Thymus (tissue), 11 donors: ENCODE results near the gene VPS26A. TPM values are rescaled to one million over a fixed set of nuclear protein-coding genes. Genes with fewer than 3 reads are reported as not detected.

ENCODE experiments used
- DNase-seq, 9 donors: peaks; one replicate each; pipeline ENCODE4 v3.0.0-alpha.2; 2013; ENCODE audit warnings: low spot score in 9 of 9, low read depth in 6 of 9, missing footprints in 1 of 9
- H3K27ac ChIP-seq, 2 donors: one replicate each; pipeline ENCODE4 v1.5.1; 2013; ENCODE audit warnings: control low read depth in 1 of 2, low read depth in 1 of 2, low read length in 1 of 2, mild to moderate bottlenecking in 1 of 2, moderate library complexity in 1 of 2
- H3K27me3 ChIP-seq, 2 donors: one replicate each; pipeline ENCODE4 v1.5.1; 2013; ENCODE audit warnings: low read length in 1 of 2; ENCODE audit not compliant: control insufficient read depth in 2 of 2, insufficient read depth in 1 of 2
- H3K36me3 ChIP-seq, 2 donors: one replicate each; pipeline ENCODE4 v1.5.1; 2013; ENCODE audit warnings: low read length in 1 of 2, mild to moderate bottlenecking in 1 of 2, moderate library complexity in 1 of 2; ENCODE audit not compliant: control insufficient read depth in 2 of 2, insufficient read depth in 2 of 2
- H3K4me1 ChIP-seq, 2 donors: one replicate each; pipeline ENCODE4 v1.5.1; 2013; ENCODE audit warnings: low read length in 2 of 2; ENCODE audit not compliant: control insufficient read depth in 2 of 2, insufficient read depth in 2 of 2
- H3K4me3 ChIP-seq, 2 donors: one replicate each; pipeline ENCODE4 v1.5.1; 2013; ENCODE audit warnings: low read length in 2 of 2, control low read depth in 1 of 2, mild to moderate bottlenecking in 1 of 2
- H3K9me3 ChIP-seq, 2 donors: one replicate each; pipeline ENCODE4 v1.5.1; 2013; ENCODE audit warnings: low read length in 1 of 2, mild to moderate bottlenecking in 1 of 2; ENCODE audit not compliant: control insufficient read depth in 2 of 2, insufficient read depth in 1 of 2
- WGBS: extraction: QIAGEN DNeasy Blood & Tissue Kit; methylation state at CpG from one replicate; pipeline ENCODE4 v1.1.7; 2013; 5-methylcytosine and 5-hydroxymethylcytosine counted together
- polyA plus RNA-seq: library from polyadenylated mRNA; stranded (reverse); fragments of 200-250 nt; gene quantifications from one replicate; pipeline ENCODE4 v1.2.3, GENCODE V29; 2013
- total RNA-seq: library from RNA; stranded (reverse); fragments of 120-200 nt; gene quantifications from one replicate; pipeline ENCODE4 v1.2.4, GENCODE V29; 2013
- donor health status: healthy.

VPS26A gene
- total and polyA plus RNA-seq, 2 donors = 14.6 to 44.2 TPM

DNA sequence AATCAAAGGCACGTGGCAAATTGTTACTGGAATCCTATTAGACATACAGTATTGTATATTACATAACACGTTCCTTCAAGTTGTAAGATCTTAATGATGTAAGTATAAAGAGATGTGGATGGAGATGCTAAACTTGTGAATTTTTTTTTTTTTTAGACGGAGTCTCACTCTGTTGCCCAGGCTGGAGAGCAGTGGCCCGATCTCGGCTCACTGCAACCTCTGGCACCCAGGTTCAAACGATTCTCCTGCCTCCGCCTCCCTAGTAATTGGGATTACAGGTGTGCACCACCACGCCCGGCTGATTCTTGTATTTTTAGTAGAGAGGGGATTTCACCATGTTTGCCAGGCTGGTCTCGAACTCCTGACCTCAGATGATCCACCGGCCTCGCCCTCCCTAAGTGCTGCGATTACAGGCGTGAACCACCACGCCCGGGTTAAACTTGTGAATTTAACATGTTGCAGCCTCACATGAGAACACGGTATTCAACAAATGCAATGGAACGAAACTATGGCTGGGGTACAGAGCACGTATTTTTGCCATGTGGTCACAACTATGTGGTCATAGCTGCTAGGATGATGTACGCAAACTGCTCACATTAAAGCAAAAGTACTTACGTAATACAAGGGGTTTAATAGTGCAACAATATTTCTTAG, 55.2 kb downstream of the VPS26A start:
- no peaks in the 10 kb centered on the region for H3K9me3 ChIP-seq
- DNase-seq = peak in 1 of 9 donors; percentile 6
- 41% methylated on average over 21 of the region's 21 CpGs for WGBS
- no peaks in the 10 kb centered on the region for H3K27me3 ChIP-seq
- peaks cover 6 to 7% of the 10 kb centered on the region in 2 donors for H3K36me3 ChIP-seq
- peak overlapping the region in 1 of 2 donors; percentile 90 for H3K27ac ChIP-seq
- peak overlapping the region; percentile 78 to 92 for H3K4me3 ChIP-seq
- H3K4me1 ChIP-seq = peaks cover 9 to 17% of the 10 kb centered on the region in 2 donors

DNA sequence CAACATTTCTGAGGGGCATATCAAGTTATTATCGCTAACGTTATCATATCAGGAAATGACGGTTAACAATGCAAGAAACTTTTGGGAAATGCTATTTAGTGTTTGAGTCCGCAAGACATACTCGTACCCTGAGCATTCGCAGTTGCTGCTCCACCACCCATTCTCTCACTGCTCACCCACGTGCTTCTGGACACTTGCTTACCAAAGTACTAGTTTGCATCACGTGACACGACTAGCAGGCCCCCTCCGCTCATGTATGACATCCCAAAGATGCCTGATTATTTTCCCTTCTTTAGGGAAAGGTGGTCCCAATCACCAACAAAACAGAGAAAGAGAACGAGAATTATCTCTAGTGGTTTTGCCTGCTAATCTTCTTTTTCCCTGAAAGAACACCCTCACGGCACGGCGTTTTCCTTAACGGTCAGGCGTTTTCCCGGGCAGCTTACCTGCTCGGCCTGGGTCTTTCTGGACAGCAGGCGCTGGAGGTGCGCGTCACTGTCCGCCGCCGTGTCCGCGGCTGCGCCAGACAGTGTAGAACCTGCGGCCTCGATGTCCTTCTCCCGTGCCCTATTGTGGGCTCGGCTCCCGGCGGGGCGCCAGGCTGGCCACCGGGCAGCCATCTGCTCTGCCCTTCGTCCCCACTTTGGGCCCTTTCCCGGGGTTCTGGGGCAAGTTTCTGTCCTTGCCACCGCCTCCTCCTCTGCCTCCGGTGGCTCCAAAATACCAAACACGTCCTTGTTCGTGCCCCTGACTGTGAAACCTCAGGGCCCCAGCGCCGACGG, 56.0 kb downstream of the VPS26A start, which contains the start of gene SUPV3L1:
Gene SUPV3L1, plus strand, starts transcription at position 492 of the 782 bp plus-strand sequence. Its CDS starts 58 bp downstream, at position 550.
- WGBS = under 1% methylated on average over 44 of the region's 44 CpGs
- H3K27me3 ChIP-seq = no peaks in the 10 kb centered on the region

DNA sequence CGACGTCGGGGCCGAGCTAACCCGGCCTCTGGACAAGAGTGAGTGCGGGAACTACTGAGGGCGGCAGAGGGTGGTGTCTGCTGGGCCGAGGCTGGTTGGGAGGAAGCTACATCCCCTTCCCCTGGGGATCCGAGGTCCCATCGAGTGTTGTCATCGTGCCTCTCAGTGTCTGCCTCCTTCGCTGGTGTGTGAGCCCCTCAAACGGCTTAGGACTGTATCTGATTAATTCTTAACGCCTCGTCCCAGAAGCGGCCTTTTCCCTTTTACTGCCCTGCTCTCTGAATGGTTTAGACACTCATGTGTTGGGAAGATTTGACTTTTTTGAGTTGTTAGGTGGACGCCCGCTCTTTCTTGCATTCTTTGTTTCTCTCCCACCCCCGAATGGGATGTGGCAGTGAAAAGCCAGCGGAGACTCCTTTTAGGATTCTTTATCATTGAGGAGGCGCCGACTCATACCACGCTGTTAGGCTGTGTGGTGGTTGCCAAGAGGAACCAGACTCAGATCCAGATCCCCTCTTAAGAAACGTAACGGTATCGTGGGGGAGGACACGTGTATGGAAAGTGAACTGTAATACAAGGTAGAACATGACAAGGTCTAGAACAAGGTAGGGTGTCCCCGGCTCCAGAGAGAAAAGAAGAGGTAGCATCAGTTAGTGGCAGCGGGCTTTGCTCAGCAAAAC, 56.7 kb downstream of the VPS26A start:
- DNase-seq = peak in 3 of 9 donors; percentile 2 to 4 (median 3)
- H3K4me1 ChIP-seq = peaks cover 9 to 17% of the 10 kb centered on the region in 2 donors
- no peaks in the 10 kb centered on the region for H3K9me3 ChIP-seq
- peak overlapping the region; percentile 78 to 92 for H3K4me3 ChIP-seq
- peak overlapping the region; percentile 89 to 90 for H3K27ac ChIP-seq
- WGBS = 4% methylated on average over 29 of the region's 29 CpGs
- peaks cover 6 to 7% of the 10 kb centered on the region in 2 donors for H3K36me3 ChIP-seq
- H3K27me3 ChIP-seq = no peaks in the 10 kb centered on the region

More for the DNA sequence above, 56.0 kb downstream of the VPS26A start, which contains the start of gene SUPV3L1:
- Histone ChIP-seq H3K9me3 (no peaks in the 10 kb centered on the region), H3K36me3 (peaks cover 6 to 7% of the 10 kb centered on the region in 2 donors), H3K27ac (peak within 1 kb of the TSS; percentile 89 to 90), H3K4me1 (peaks cover 9 to 17% of the 10 kb centered on the region in 2 donors), H3K4me3 (peak within 1 kb of the TSS; percentile 78 to 92)
- peak; percentile 83 to 96 (median 87) for DNase-seq

DNA sequence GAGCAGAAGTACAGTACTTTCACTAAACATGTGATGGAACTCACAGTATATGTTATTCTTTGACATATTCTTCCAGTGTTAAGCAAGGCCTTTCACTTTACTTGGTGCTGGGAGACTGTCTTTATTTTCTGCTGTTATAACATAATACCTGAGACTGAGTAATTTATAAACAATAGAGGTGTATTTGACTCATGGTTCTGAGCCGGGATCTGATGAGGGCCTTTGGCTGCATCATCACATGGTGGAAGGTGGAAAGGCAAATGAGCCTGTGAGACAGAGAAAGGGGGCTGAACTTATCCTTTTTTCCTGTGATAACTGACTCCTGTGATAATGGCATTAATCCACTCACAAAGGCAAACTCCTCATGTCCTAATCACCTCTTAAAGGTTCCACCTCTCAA, 57.5 kb downstream of the VPS26A start:
- Histone ChIP-seq H3K4me1 (peaks cover 9 to 17% of the 10 kb centered on the region in 2 donors), H3K36me3 (peaks cover 7 to 12% of the 10 kb centered on the region in 2 donors), H3K9me3 (no peaks in the 10 kb centered on the region), H3K4me3 (no peak overlapping the region), H3K27ac (no peak overlapping the region), H3K27me3 (no peaks in the 10 kb centered on the region)
- WGBS = 96% methylated on average over 1 of the region's 1 CpG
- DNase-seq = no peak

GRCh38 chr10:69182005-69182404, 58.0 kb downstream of the VPS26A start:
- Histone ChIP-seq H3K27me3 (no peaks in the 10 kb centered on the region), H3K4me3 (no peak overlapping the region), H3K27ac (no peak overlapping the region), H3K36me3 (peaks cover 7 to 17% of the 10 kb centered on the region in 2 donors), H3K9me3 (no peaks in the 10 kb centered on the region), H3K4me1 (peaks cover 9 to 17% of the 10 kb centered on the region in 2 donors)
- WGBS = 97% methylated on average over 4 of the region's 4 CpGs
- no peak for DNase-seq

DNA sequence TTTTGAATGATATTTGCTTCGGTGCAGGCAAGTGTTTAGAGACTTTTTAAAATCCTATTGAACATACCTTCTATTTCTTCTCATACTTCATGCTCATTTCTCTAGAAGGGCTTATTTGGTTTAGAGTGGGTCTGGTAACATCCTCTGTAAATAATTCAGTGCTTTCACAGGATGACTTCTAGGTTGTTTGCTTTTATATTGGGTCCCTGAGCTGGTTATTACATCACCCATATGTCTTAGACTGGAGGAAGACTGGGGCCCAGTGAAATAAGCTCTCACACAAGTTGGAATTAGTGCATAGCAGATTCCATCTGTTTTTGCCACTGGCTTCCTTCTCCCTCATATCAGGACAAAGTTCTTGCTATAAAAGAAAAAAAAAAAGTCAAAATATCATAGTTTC, 62.5 kb downstream of the VPS26A start:
- H3K36me3 ChIP-seq = peaks cover 14 to 45% of the 10 kb centered on the region in 2 donors
- no peaks in the 10 kb centered on the region for H3K9me3 ChIP-seq
- no peaks in the 10 kb centered on the region for H3K27me3 ChIP-seq
- H3K4me1 ChIP-seq = peaks cover 0 to 4% of the 10 kb centered on the region in 2 donors
- H3K4me3 ChIP-seq = no peak overlapping the region
- peak overlapping the region in 1 of 2 donors; percentile 15 for H3K27ac ChIP-seq
- DNase-seq = no peak
- 96% methylated on average over 1 of the region's 1 CpG for WGBS

DNA sequence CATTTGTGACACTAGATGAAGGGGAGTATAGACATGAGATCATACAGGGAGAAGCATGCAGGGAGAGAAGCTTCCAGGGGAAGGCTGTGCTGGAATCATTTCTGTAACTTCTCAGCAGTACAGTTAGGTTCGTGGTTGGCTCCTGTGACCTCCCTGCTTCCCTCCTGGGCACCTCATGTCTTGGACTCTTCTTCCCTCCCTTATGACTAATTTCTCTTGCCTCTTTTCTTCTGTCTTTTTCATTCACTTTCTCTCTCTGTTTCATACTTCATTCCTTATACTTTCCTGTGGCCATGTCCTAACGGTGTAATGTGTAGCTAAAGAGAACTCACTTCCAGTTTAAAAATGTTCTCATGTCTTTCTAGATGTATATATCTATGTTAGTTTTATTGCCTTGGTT, 77.1 kb downstream of the VPS26A start:
- no peaks in the 10 kb centered on the region for H3K4me1 ChIP-seq
- no peak for DNase-seq
- H3K27me3 ChIP-seq = no peaks in the 10 kb centered on the region
- H3K27ac ChIP-seq = no peak overlapping the region
- peaks cover 21 to 64% of the 10 kb centered on the region in 2 donors for H3K36me3 ChIP-seq
- no peak overlapping the region for H3K4me3 ChIP-seq
- 96% methylated on average over 2 of the region's 2 CpGs for WGBS
- no peaks in the 10 kb centered on the region for H3K9me3 ChIP-seq

DNA sequence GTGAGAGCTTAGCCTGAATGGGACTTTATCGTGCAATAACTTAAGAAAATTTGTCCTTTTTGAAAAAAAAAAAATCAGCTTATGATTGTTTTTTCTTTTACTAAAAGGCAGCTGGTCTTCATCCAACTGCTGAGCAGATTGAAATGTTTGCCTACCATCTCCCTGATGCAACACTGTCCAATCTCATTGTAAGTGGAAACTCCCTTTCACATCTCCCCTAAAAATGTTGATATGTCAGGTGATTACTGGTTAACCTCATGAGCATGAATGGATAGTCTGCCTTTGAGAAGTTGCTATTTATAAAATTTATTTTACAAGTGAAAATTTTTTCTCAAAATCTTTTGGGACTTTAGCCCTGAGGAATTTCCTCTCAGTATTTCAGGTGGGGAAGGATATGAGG, 78.4 kb downstream of the VPS26A start:
- H3K9me3 ChIP-seq = no peaks in the 10 kb centered on the region
- no peaks in the 10 kb centered on the region for H3K27me3 ChIP-seq
- H3K4me3 ChIP-seq = no peak overlapping the region
- peaks cover 30 to 67% of the 10 kb centered on the region in 2 donors for H3K36me3 ChIP-seq
- no peak overlapping the region for H3K27ac ChIP-seq
- H3K4me1 ChIP-seq = no peaks in the 10 kb centered on the region
- DNase-seq = no peak
- WGBS = 95% methylated on average over 1 of the region's 1 CpG
